GM20431 (cell line): ENCODE results near the gene MKRN2OS.

ENCODE experiments used
- in situ Hi-C: fragments of 300-500 bp; cut with MseI, MboI; formaldehyde crosslinking; loops from one replicate; pipeline ENCODE4 v1.15.0; 2020; ENCODE audit warnings: low sequenced_read_pairs; ENCODE audit not compliant: unreplicated experiment

MKRN2OS gene, protein sequence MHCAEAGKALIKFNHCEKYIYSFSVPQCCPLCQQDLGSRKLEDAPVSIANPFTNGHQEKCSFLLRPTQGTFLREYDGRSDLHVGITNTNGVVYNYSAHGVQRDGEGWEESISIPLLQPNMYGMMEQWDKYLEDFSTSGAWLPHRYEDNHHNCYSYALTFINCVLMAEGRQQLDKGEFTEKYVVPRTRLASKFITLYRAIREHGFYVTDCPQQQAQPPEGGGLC

DNA sequence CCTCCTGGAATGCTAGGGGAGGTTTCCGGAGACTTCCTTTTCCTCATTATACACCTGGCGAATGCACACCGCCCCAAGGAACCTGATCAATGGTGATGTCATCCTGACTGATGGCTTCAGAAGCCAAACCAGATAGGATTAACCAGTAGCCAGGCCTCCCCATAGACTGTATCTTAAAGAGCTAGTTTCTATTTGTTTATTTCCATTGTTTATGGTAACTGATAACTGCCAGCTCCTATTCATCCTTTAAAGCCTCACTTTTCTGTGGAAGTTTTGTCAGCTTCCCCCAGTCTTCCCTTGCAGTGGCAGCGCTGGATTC lies at the start of gene MKRN2OS:
Gene MKRN2OS (minus strand): TSS at position 27 of the 319 bp plus-strand sequence. CDS start 35 bp downstream, outside the sequence.
- in situ Hi-C loops, result no loop called here

DNA sequence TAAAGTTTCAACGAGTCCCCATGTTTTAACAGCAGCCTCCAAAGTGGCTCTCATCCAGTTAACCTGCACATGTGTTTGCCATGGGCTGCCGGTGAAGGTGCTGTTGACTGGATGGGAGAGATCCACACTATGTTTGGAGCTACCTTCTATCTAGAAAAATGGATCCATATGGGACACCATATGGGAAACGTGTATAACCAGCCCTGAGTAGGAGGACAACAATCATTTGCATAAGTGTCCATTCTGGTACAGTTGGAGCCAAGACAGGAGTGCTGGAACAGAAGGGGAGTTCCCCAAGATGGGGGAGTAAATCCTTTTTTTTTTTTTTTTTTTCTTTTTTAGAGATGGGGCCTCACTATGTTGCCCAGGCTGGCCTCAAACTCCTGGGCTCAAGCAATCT lies 48.2 kb upstream of the MKRN2OS start:
- in situ Hi-C loops, result no loop called here

DNA sequence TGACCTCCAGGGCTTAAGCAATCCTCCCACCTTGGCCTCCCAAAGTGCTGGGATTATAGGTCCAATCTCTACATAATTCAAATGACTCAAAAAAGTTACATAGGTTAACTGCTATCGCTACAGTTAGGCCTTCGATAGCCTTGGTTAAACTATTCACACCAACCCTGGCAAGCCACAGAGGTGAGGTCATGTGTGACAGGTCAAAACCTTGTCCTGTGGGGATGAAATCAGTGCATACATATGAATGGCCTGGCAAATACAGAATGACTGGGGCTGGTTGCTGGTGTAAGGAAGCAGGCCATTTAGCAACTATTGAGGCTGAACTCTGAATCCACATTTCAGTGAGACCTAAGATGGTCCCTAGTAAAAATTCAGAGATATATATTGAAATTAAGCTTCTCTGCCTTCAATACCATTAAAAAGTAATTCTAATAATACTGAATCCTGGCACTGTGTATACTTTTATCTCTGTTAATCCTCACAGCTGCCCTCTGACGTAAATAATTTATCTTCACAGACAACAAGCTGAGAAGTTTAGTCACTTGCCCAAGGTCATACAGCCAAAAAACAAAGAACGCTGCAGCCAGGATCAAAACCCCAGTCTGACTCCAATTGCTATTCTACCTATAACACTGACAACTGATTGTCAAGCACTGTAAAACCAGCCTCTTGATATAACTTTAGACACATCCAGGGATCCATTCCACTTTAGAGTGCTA lies 46.9 kb upstream of the MKRN2OS start:
- in situ Hi-C loops, result no loop called here

DNA sequence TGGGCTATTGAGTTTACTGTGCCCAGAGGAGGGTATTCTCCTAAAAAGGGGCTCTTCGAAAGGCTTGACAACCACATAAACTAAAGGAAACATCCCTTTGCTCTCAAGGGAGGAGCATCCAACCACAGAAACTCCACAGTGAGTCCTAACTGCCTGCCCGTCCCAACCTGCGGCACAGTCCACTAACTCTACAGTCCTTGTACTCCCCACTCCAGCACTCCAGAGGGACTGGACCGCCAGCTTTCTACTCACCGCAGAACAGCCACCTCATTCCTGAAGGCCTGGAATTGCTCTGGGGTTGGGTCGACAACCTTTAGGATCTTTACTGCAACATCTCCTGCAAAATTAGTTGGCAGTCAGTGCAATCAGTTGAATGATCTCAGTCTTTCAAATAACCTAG lies 46.2 kb upstream of the MKRN2OS start:
- in situ Hi-C loops, result no loop called here

DNA sequence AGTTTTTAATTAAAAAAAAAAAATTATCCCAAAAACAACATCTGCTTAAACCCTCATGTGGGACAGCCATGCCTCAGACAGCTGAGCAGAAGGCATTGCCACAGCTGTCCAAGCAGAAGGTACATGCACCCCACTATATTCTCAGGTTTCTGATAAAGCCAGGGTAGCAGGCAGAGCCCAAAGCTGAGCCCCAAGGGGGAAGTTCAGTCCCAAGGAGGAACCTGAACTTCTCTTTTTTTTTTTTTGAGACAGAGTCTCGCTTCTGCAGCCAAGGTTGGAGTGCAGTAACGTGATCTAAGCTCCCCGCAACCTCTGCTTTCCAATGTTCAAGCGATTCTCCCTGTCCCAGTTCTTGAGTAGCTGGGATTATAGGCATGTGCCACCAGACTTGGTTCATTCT lies 44.8 kb upstream of the MKRN2OS start:
- in situ Hi-C loops, result no loop called here

DNA sequence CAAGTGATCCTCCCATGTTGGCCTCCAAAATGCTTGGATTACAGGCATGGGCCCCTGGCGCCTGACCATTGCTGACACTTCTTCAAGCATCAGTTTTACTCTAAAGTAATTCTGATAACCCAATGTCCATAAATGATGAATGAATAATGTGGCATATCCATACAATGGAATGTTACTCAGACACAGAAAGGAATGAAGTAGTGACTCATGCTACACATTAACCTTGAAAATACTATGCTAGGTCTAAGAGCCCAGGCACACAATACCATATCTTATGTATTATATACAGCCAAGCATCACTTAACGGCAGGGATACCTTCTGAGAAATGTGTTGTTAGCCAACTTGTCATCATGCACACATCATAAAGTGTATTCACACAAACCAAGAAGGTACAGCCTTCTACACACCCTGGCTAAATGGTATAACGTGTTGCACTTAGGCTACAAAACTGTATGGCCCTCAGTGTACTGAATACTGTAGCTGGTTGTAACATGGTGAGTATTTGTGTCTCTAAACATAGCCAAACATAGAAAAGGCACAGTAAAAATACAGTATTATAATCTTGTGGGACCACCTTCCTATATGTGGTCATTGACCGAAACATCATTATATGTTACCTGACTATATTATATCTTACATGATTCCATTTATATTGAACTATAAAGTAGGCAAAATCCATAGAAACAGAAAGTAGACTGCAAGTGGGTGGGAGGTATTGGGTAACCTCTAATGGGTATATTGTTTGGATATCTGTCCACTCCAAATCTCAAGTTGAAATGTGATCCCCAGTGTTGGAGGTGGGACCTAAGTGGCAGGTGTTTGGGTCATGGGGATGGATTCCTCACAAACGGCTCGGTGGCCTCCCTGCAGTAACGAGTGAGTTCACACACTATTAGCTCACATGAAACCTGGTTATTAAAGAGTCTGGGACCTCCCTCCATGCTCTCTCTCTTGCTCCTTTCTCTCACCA lies 43.0 kb upstream of the MKRN2OS start:
- in situ Hi-C loops, result no loop called here

DNA sequence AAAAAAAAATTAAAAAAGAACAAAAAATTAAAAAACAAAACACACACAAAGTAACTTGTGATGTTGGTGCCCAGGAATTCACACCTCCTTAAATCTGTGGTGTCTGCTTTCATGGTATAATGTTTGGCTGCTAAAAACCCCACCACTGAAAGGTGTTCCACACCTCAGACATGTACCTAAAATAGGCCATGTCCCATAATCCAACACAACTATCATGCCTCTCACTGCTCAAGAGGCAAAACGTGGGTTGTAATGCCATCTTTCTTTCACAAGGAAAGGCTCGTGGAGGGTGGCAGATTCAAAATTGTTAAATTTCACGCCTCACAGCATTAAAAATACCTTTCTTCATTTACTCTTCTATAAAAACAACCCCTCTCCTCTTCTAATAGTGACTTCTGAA lies 41.1 kb upstream of the MKRN2OS start:
- in situ Hi-C loops, result no loop called here

DNA sequence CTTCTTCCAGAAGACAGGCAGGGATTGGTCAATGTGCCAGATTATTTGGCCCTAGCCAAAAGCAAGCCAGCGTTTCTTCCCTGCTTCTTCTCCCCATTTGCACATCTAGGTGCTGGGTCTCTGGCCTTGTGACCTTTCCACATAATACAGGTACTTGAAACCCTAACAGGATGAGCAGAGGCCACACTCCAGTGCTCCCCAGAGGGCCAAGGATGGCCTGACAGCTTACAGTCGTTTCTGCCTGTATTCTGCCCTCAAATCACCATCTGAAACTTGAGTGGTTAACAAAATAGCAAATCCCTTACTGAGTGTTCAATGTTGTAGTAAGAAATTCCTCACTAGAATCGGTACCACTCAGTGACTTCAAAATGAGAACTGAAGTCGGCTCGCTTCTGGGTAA lies 40.7 kb upstream of the MKRN2OS start:
- in situ Hi-C loops, result no loop called here

DNA sequence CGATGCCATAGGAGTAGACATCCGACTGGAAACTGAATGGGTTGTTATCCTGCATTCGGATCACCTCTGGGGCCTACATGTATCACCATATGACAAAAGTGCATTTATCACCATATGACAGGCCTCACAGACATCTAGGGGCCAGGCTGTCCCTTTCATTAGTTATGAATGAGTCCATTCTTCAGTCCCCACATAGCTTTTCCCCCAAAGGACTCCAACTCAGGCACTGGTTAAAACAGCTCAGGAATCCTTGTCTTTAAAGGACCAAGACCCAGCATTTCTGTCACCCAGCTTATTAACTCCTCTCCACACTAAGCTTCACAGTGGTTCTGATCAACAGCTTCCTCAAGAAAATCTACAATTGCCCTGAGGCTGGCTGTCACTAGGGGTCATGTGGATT lies 39.9 kb upstream of the MKRN2OS start:
- in situ Hi-C loops, result no loop called here

DNA sequence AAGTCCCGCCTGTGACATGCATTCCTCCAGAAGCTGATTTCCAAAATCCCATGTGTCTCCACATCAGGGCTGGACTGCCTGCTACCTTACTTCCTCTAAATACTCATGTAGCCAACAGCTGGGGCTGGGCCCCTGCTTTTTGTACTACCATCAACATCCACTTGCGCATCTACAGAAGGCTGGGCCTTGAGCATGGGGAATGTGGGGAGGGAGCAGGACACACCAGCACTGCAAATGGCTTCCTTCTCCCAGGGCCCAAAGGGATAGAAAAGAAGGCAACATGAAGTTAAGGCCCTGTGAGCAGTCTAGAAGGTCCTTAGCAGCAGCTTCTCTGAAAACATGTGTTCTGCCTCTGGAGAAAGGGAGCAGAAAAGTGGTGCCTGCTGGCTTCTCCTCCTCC lies 38.8 kb upstream of the MKRN2OS start:
- in situ Hi-C loops, result no loop called here

DNA sequence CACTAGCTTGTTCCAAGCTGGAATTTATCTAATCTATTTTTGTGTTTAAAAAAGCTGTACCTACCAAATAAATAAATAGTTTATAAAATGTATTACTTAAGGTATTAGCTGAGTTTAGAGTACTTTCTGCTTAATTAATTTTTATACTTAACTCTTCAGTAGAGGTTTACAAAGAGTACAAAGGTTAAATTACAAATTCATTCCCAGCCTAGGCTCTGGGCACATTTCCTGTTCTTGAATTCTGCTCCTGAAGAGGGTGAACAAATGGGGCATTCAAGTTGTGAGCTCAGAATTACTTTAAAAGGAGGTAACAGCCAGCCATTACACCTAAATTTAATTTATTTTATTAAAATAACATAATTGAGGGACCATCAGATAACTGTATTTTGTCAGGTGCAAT lies 38.0 kb upstream of the MKRN2OS start:
- in situ Hi-C loops, result no loop called here

DNA sequence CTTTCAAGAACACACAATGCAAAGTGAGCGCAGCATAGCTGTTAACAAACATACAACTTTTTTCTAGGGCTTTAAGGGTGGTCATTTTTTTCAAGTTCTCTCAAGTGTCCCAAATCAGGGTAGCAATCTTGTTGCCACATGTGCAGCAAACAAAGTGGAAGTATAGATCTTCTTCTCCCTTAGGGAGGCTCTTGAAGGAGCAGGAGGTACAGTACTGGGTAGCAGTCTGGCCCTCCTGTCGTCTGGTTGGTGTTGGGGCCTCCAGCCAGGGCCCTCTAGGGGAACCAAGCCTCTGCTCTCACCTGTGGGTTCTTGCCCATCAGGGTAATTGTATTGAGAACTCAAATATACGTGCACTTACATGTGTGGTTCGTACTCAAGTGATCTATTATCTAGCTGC lies 37.4 kb upstream of the MKRN2OS start:
- in situ Hi-C loops, result no loop called here

DNA sequence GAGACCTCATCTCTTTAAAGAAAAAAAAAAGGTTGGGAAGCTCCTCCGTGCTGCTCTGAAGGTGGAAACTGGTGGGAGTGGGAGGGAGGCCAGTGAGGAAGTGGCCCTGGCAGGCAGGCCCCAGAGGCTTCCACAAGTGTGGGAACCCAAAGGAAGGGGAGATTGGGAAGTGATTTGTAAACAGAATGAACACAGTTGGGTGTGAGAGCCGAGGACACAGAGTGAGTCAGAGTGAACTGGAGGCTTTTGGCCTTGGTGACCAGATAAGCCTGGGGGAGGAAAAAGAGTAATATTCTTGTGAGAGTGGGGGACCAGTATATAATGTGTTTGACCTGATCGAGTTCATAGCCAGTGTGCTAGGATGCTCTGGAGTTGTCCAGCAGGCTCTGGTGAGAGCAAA lies 34.6 kb upstream of the MKRN2OS start:
- in situ Hi-C loops, result no loop called here

DNA sequence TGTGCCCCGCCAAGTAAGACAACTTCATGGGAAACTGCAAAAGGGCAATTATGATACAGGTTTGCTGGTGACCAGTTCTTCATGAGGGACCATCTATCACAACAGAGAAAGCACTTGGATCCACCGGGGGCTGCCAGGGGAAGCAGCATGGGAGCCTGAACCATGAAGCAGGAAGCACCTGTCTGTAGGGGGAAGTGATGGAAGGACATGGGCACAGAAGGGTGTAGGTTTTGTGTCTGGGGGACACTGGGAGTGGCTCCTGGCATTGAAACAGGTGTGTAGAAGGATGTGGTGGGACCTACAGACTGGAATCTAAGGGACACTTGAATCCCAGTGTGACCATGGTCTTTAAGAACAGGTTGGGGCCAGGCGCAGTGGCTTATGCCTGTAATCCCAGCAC lies 34.2 kb upstream of the MKRN2OS start:
- in situ Hi-C loops, result no loop called here

DNA sequence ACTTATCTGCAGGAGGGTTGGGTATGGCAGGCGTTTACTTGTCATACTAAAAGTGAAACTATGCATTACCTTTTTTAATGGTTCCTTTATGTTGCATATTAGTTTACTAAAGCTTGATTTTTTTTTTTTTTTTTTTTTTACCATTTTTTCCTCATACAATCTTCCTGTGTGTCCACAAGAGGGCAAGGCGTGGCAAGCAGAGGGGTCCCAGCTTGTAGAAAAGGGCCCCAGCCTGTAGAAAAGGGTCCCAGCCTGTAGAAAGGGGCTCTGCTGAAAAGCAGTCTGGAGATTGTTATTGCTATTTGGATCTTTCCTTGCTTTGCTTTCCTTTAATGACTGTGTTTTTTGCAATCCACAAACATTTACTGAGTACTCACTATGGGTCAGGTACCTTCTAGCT lies 33.4 kb upstream of the MKRN2OS start:
- in situ Hi-C loops, result no loop called here

DNA sequence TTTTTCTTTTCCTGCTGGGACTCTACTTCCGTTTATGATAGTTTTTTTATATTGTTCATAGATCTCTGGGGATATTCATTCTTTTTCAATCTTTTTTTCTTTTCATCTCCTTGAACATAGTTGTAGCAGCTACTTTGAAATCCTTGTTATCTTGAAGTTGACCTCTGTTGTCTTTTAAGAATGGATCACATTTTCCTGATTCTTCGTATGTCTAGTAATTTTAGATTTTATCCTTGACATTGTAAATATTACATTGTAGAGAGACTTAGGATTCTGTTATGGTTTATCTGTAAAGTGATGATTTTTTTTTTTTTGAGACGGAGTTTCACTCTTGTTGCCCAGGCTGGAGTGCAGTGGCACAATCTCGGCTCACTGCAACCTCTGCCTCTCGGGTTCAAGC lies 32.1 kb upstream of the MKRN2OS start:
- in situ Hi-C loops, result no loop called here

DNA sequence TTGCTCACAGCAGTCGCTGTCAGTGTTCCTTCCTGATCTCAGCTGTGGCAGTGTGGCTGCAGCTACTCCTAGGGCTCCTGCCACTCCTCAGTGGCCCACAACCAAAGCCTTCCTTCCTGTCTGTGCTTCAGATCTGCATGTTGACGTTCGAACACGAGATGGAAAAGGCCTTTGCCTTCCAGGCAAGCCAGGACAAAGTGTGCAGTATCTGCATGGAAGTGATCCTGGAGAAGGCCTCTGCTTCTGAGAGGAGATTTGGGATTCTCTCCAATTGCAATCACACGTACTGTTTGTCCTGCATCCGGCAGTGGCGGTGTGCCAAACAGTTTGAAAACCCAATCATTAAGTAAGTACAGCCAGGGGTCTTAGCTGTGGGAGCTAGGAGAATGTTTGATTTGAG lies 29.4 kb upstream of the MKRN2OS start:
- in situ Hi-C loops, result no loop called here

DNA sequence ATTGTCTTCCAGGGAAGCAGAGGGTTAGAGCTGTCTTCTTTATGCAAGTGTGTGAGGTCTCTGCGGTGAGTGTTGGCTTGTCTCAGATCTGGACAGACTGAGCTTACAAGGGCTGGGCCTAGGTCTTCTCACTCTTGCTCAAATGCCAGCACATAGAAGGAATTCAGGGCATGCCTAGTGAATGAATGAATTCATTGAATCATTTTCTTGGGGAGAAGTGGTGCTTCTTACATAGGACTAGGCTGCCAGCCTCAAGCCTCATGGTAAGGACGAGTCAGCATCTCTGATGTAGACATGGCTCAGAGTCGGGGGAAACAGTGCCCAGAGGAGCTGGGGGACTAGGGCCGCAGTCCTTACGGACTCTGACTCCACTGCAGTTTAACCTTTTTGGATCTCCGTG lies 28.8 kb upstream of the MKRN2OS start:
- in situ Hi-C loops, result no loop called here

DNA sequence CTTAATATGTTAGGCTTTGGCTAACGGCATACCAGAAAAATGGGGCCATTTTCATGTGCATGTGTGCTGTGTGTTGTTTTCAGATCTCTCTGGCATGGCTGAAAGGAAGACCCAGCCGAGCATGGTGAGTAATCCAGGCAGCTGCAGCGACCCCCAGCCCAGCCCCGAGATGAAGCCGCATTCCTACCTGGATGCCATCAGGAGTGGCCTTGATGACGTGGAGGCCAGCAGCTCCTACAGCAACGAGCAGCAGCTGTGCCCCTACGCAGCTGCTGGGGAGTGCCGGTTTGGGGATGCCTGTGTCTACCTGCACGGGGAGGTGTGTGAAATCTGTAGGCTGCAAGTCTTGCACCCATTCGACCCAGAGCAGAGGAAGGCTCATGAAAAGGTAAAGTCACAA lies 26.7 kb upstream of the MKRN2OS start:
- in situ Hi-C loops, result no loop called here

DNA sequence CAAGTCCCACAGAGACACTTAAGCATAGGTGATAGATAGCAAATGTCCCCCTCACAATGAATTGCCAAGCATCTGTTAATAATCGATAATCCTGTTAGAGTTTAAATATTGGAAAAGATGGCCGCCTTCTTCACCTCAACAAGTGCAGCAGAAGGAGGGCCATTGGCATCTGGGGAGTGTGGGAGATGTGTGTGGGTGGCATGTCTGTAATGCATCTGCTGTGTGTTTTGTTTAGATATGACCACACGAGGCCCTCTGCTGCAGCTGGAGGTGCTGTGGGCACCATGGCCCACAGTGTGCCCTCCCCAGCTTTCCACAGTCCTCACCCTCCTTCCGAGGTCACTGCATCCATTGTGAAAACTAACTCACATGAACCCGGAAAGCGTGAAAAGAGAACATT lies 24.5 kb upstream of the MKRN2OS start:
- in situ Hi-C loops, result no loop called here

DNA sequence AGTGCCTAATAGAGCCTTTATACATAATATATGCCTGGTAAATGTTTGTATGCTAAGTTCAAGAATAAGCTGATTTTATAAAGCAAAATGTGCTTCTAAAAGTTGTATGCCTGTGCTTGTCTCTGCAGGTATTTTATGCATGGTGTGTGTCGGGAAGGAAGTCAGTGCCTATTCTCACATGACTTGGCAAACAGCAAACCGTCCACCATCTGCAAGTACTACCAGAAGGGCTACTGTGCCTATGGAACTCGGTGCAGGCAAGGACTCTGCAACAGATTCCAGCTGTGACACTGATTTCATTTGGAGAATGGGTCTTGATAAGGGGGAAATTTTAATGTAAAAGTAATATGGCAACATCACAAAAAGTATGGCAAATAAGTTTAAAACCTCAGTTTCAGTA lies 23.4 kb upstream of the MKRN2OS start:
- in situ Hi-C loops, result no loop called here
